GM18870 (cell line): ENCODE results near the gene ERCC6L.

Experiments
- ATAC-seq: cut with Tn5 transposase; IDR thresholded peaks from one replicate; pipeline ENCODE4 v1.9.1; 2021; ENCODE audit warnings: moderate library complexity; ENCODE audit not compliant: unreplicated experiment

The ERCC6L gene

DNA sequence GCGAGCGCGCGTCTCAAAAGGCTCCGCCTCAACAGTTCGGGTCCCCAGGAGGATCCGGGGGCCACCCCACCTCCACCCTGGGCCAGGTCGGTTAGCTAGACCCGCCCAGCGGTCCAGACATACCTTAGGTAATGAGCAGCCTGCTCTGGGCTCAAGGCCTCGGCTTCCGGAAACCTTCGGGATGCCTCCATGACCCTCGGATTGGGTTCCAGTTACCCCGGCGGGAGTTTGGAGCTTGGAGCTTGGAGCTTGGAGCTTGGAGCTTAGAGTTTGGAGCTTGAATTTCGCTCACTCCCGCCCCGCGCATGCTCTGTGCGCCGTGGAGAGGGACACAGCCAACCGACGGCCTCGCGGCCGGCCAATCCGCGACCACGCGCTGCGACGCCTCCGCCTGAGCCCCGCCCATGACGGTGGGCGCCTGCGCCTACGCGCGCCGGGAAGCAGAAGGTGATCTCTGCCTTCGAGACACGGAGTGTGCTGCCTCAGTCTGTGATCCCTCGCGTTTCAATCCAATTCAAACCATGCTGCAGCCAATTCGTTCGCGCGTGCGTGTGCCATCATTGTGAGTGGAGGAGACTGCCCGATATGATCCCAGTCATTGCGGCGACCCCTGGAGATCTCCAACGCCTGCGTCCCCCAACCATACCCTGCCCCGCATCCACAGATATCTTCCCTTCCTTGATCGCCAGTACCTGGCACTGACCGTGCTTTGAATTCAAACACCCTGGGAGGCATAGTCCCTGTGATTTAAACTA lies at the start of gene ERCC6L:
Gene ERCC6L, minus strand, starts transcription at position 307 of the 755 bp plus-strand sequence. Its CDS starts 116 bp downstream, at position 191.
- peak; percentile 89 for ATAC-seq

DNA sequence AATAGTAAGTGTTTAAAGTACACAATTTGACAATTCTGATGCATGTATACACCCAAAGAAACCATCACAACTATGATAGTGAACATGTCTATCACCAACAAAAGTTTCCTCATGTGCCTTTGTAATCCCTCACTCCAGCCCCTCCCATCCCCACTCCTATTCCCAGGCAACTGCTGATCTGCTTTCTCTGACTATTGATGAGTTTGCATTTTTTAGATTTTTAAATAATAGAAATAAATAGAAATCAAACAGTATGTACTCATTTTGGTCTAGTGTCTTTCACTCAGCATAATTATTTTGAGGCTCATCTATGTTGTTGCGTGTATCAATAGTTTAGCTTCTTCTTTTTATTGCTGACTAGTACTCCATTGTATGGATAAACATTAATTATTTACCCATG lies 43.5 kb upstream of the ERCC6L start:
- no peak for ATAC-seq

DNA sequence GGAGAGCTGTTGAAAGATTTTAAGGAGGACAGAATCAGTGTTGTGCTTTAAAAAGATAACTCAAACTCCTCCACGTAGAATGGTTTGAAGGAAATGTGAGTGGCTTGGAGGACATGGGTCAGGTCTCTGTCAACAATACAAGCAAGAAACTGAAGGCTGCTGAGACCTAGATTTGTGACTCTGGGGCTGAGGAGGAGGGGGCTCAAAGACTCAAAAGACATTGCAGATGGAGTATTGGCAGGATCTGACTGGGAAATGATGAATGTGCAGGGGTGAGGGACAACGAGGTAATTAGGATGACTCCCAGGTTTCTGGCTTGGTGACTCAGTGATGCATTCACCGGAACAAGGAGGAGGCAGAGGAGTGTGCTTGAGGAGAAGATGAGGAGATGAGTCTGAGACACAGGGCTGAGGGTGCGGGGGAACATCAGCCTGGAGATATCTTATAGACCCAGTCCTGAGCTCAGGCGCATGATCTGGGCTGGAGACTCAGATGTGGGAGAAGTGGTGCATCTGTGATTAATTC lies 41.6 kb upstream of the ERCC6L start:
- ATAC-seq, result no peak

GRCh38 chrX:72276478-72276953 lies 37.7 kb upstream of the ERCC6L start:
- peak; percentile 9 for ATAC-seq

DNA sequence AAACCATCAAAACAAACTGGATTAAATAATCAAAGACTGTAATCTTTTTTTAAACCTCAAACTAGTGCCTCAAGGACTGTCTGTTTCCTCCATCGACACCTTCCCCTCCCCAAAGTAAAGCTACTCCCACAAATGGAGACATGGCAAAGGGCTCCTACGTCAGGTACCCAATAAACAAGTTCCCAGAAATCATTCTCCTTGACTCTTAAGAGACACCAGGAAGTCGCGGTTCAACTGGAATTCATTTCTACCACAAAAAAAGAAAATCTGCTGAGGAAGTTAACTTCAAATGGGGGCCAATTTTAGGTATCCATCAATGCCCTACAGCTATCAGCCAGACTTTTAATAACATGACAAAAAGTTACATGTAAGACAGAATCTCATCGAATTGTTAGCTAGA lies 35.7 kb upstream of the ERCC6L start:
- no peak for ATAC-seq

DNA sequence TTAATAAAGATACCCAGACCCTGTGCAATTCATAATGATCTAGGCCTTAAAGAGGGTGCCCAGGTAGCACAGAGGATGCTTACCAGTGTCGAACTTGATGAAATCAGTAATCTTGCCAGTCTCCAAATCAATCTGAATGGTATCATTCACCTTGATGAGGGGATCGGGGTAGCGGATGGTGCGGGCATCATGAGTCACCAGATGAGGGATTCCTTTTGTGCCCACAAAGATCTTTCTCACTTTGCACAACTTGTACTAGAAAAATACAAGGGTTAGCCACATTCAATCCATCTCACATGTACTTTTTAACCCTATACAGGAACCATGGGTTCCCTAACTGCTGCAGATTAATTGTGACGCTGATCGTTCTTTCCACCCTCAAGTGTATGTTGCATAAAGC lies 34.9 kb upstream of the ERCC6L start:
- ATAC-seq, result no peak

DNA sequence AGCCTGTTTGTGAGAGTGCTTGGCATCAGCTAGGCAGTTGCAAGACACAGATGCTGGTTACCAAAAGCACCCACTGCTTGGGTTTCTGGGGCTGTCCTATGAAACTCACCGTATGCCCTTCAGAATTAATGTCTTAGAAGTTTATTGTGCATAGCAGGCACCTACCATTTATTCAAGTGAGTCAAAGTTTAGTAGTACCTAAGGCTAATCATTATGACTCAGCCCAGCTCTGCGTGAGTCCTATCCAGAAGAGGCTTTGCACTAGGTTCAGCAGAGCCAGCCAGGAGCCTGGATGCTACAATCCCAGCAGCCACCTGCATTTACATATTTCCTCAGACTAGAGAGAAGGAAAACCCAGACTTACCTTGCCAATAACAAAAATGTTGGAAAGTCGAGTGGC lies 34.0 kb upstream of the ERCC6L start:
- no peak for ATAC-seq

- ATAC-seq, result no peak
These were observed 33.0 kb upstream of the ERCC6L start for GRCh38 chrX:72271812-72272211.

GRCh38 chrX:72271091-72271788 lies 32.4 kb upstream of the ERCC6L start:
- no peak for ATAC-seq

GRCh38 chrX:72270316-72270866 lies 31.6 kb upstream of the ERCC6L start:
- ATAC-seq, result no peak

DNA sequence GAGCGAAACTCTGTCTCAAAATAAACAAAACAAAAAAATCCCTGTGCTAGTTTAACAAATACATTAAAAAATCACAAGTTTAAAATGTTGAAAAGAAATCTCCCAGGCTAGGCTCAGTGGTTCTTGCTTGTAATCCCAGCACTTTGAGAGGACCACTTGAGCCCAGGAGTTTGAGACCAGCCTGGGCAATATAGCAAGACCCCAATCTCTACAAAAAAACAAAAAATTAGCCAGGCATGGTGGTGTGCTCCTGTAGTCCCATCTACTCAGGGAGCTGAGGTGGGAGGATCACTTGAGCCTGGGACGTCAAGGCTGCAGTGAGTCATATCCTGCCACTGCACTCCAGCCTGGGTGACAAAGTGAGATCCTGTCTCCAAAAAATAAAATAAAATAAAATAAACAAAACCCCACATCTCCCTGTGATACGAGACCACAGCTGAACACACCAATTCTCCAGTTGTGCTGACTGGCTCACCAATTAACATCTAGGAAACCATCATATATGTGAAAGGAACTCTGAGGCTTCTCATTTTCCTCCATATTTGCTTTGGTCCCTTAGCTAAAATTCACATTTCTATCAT lies 30.9 kb upstream of the ERCC6L start:
- ATAC-seq, result no peak

GRCh38 chrX:72268597-72269365 lies 30.0 kb upstream of the ERCC6L start:
- ATAC-seq, result no peak

DNA sequence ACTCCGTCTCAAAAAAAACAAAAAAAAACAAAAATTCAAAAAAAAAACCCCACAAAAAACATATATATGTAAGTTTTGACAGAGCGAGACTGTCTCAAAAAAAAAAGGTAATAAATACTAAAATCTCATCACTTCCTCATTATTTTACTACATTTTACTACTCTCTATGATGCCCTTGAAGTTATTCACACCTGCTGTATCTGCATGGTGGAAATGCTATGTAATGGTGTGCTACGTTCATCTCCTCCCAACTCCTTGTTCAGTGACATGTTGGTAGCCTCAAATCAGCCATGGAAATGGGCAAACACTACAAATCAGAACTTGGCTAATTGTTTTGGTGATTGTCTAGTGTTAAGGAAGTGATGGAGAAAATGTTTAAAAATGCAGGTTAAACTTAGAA lies 26.4 kb upstream of the ERCC6L start:
- no peak for ATAC-seq

DNA sequence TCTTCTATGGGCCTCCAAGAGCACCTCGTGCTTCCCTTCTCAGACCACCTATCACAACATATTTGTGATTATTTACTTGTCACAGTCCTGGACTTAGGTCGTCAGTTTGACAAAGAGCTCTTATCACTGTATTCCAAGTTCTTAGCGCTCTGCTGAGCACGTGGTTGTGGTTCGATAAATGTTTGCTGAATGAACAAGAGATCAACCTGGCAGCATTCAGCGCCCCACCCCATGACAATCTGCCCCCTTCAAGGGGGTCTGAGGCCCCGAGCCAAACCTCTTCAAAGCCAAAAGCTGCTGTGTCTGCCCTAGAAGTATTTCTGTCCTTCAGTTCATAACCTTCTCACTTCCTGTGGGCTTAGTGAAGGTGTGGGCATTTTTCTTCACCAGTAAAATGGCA lies 23.2 kb upstream of the ERCC6L start:
- ATAC-seq, result no peak

DNA sequence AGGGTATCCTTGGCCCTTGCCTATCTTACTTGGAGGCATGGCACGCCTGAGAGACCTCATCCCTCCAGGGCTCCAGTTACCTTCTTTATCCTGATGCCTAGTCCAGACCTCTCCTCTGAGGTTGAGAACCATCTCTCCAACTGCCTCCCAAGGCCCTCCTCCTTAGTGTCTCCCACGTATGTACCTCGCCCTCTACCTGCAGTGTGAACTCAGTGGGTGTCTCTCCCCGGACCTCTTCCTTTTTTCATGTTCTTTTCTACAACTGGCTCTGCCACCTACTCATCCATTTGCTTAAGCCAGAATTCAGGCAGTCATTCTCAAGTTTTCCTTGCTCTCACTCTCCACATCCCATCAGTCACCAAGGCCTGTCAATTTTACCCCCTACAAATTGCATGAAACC lies 21.6 kb upstream of the ERCC6L start:
- ATAC-seq, result no peak

DNA sequence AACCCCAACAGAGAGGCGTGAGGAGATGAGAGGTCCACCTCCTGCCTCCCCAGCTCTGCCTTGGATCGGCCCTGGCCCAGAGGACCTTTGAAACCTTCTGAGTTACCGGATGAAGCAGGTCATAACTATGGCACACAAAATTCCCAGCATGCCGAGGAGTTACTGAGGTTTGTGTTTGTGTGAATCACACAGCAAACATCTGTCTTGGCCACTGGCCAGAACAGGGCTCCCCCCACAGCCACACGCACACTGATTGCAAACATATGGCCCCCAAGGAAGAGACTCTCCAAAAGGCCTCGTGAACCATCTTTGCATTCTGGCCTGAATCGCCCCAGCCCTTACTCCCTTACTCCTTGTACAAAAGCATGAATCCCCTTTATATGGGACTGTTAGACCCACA lies 19.3 kb upstream of the ERCC6L start:
- no peak for ATAC-seq

DNA sequence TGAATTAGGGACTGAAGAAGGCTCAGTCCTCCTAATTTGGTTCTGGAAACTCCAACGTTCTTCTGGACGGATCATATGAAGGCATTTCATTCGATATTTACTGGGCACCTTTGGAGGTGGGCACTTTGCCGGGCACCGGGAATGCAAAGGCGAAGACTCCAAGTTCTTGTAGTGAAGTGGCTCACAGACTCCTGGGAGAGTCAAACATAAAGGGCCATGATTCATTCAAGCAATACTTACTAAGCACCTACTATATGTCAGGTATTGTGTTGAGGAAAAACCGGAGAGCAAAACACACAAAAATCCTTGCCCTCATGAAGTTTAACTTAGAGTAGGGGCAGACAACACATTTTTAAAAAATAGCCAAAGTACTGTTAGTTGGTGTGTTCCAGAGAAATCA lies 17.0 kb upstream of the ERCC6L start:
- no peak for ATAC-seq

DNA sequence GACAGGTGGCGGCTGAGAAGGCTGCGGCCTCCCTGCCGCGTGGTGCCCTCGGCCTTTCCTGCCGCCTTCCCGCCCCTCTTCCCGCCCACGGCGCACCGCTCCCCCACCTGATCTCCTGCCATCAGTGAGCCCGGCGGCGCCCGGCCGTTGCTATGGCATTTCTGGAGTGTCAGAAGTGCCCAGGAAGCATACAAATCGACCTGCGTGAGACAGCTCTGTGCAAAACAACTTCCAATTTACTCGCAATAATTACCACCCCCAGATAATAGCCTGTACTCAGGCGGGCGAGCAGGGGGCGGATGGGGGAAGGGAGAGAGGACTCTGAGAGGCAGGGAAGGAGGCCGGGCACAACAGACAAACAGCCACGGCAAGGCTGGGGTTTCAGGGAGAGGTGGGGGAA lies 16.6 kb upstream of the ERCC6L start:
- no peak for ATAC-seq

DNA sequence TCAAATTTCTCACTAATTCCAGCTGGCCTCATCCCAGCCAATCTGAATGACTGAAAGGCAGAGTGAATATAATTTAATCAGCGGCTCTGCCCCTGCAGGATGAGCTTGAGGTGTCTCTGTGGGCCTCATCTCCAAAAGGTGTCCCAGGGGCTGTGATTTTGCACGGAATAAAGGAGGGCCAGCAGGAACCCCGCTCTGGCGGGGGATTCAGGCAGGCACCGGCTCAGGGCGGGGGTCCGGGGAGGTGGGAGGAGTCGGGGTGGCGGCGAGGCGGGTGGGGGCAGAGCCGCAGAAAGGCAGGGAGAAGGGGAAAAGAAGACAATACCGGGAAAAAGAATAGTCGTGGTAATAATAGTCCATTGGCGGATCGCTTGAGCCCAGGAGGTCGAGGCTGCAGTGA lies 16.0 kb upstream of the ERCC6L start:
- ATAC-seq, result no peak

GRCh38 chrX:72253686-72254085 lies 14.9 kb upstream of the ERCC6L start:
- no peak for ATAC-seq
